GM18873 (cell line): ENCODE data around the gene GTPBP1.

Experiments
- ATAC-seq: cut with Tn5 transposase; IDR thresholded peaks from one replicate; pipeline ENCODE4 v1.9.1; 2021; ENCODE audit warnings: mild to moderate bottlenecking, moderate library complexity, moderate number of reproducible peaks; ENCODE audit not compliant: unreplicated experiment, low FRiP score

The GTPBP1 gene

GRCh38 chr22:38705235-38706100 is at the start of gene GTPBP1:
GTPBP1 (plus strand) TSS chr22:38705944; CDS start chr22:38705956, 12 bp downstream.
- ATAC-seq: peak; percentile 76

- ATAC-seq: peak; percentile 58
Measured at GRCh38 chr22:38656256-38657044, 49.3 kb upstream of the GTPBP1 start, which contains the start of the genes CBY1 and FAM227A. CBY1 (plus strand) TSS chr22:38656638; CDS start chr22:38668055, 11,417 bp downstream. FAM227A (minus strand) TSS chr22:38656392; CDS start chr22:38650168, 6,224 bp downstream.

DNA sequence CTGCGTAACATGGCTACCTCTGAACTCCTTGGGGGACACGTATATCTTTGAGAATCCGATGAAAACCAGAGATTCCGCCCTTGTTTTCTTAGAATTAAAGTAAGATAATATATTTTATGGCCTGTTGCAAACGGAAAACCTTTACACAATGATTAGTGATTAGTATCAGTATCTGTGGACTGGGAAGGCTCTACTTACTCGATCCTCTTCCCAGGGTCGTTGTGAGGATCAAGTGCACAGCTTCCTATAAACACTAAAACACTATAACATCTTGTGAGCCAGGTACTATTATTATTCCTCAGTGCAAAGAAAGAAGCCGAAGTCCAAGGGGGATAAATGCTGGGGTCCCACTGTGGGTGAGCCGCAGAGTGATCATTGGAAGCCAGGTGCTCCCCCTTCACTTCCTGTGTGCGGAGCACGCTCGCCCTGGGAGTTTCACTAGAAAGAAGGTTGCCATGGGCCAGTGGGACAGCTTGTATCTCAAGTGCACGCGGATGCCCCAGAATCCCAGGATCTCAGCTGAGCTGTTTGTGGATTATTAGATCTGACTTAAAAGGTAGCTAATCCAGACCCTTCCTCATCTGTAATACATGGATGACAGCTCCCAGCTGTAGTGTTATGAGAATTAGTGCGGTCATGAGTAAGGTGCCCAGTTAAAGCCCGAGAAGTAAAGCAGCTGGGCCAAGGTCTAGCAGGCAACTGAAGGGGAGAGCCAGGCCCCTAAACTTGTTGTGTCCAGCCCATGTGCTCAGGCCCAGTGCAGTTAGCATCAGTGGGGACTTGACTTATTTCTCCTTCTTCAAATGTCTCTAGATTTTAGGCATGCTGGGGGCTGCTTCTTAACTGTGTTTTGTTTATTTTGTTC is 48.5 kb upstream of the GTPBP1 start:
- peak; percentile 31 for ATAC-seq

- ATAC-seq: no peak
Measured at GRCh38 chr22:38674888-38675287, 30.9 kb upstream of the GTPBP1 start.

DNA sequence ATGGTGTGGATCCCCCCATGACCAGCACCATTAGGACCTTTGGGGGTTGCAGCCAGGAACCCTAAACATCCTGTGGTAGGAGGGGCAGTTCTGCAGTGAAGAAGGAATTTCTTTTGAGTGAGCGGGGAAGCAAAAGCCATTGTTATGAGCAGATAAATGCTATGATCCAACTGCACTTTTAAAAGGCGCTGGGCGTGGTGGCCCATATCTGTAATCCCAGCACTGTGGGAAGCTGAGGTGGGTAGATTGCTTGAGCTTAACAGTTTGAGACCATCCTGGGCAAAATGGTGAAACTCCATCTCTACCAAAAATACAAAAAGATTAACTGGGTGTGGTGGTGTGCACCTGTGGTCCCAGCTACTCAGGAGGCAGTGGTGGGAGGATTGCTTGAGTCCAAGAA is 29.9 kb upstream of the GTPBP1 start:
- no peak for ATAC-seq

- ATAC-seq: peak; percentile 83
Measured at GRCh38 chr22:38681582-38682335, 24.0 kb upstream of the GTPBP1 start, which contains the start of gene TOMM22. TOMM22 (plus strand) TSS chr22:38681957; CDS start chr22:38681979, 22 bp downstream.

DNA sequence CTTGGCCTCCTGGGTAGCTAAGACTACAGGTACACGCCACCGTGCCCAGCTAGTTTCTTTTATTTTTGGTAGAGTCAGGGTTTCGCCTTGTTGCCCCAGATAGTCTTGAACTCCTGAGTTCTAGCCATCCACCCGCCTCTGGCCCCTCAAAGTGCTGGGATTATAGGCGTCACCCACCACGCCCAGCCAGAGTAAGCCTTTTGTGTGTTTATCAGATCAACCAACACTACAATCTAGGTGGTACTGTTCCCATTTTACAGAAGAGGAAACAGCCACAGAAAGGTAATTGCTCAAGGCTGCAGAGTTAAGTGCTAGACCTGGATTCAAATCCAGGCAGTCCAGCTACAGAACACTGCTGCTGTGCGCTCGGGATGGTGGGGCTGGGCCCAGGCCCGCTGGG is 20.8 kb upstream of the GTPBP1 start:
- ATAC-seq: no peak

DNA sequence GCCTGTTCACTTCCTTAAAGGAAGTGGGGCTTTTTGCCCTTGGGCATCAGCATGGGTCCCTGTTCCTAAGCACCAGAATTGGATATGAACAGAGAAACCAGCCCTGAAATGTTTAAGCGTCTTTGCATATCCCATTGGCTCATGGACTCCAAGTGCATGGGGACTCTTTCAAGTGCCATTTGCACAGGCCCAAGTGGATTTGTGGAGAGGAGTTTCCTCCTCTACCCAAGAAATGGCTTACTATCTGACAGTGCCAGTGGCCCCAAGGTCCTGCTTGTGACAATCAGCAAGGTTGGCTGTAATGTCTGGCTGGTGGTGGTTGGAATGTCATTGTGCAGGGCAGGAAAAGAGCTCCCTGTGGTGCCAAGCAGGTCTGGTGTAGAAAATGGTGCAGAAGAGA is 20.0 kb upstream of the GTPBP1 start:
- no peak for ATAC-seq

- no peak for ATAC-seq
Measured at GRCh38 chr22:38689651-38690050, 16.1 kb upstream of the GTPBP1 start.

GRCh38 chr22:38694049-38694448 is 11.7 kb upstream of the GTPBP1 start:
- ATAC-seq: no peak

- ATAC-seq: no peak
Measured at GRCh38 chr22:38694940-38695339, 10.8 kb upstream of the GTPBP1 start.

GRCh38 chr22:38696606-38697424 is 8.9 kb upstream of the GTPBP1 start:
- no peak for ATAC-seq

DNA sequence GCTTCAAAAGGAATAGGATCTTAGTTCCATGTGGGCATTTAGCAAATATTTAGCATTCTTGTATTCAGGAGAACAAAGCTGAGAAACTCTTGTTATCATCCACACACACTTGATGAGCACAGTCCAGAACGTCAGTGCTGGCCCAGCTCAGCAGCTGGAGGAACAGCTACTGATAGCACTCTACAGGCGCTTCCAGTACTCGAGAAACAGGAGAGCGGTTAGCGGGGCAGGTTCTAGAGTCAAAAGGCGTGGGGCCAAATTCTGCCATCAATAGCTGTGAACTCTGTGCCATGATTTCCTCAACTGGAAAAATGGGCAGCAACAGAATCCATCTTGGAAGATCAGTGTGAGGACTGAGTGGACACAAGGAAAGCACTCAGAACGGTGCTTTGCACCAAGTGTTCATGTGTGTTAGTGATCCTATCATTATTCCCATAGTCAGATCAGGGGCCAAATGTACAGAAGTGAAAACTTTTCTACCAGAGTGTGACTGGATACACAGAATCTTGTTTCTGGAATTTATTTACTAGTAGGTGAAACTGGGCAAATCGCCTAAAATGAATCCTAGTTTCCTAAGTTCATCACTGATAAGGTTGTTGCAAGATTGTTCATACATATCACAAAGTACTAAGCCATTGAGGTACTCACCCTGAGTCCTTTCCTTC is 8.2 kb upstream of the GTPBP1 start:
- ATAC-seq: no peak

DNA sequence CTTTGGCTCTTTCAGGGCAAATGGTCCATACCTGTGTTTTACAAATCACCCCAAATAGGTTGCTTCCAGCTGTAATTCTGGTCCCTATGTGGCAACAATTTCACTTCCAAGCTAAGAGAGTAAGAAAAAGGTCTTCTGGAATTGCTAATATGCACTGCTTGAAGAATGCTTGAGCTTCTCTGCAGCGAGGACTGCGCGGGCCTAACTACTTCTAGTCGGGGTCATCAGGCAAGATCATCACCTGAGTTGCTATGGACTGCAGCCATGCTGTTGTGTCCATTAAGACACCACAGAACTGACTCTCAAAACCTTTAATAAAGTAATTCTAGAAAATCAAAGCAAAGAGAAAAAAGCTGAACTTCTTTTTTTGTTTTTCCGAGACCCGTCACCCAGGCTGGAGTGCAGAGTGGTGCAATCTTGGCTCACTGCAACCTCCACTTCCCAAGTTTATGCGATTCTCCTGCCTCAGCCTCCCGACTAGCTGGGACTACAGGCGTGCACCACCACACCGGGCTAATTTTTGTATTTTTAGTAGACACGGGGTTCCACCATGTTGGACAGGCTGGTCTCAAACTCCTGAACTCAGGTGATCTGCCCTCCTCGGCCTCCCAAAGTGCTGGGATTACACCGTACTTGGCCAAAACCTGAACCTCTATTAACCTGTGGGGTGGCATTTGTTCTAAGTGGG is 7.2 kb upstream of the GTPBP1 start:
- ATAC-seq: no peak

DNA sequence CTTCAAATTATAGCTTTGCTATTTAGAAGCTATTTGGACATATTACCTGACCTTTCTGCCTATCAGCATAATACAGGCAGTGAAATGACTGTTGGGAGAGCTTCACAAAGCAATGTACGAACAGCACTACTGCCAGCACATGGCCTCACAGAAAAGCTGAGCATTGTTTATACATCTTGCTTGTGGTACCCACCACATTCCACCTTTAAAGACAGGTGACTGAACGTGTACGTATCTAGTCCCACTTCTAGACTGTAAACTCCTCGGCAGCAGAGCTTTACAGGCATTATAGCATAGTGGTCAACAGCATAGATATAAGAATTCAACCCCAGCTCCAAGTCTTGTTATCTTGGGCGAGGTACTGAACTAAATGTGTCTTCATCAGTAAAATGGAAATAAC is 6.6 kb upstream of the GTPBP1 start:
- ATAC-seq: no peak

DNA sequence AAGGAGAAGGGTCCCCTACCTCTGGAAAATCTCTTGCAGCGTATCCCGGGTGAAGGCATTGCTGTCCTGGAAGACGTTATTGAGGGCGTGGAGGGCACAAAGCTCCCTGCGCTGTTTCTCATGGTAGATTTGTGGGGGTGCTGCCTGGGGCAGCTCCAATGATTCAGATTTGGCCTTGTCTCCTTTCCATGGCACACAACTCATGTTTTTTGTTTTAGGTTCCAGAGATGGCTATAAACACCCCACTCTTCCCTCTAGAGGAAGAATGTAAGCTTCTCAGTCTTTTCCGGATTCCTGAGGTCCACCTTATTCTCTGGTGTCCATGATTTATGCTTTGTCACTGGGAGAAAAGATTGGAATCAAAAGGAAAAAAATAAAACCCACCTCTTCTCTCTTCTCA is 6.0 kb upstream of the GTPBP1 start:
- ATAC-seq: no peak

- ATAC-seq: no peak
Measured at GRCh38 chr22:38700270-38700788, 5.4 kb upstream of the GTPBP1 start.
